Fibroblast of mammary gland (primary cell): Measurements from ENCODE around the gene TNFSF12.

Experiments
- DNase-seq: peaks from one replicate; pipeline ENCODE4 v3.0.0-alpha.2; 2010; ENCODE audit warnings: low read depth
- H3K4me3 ChIP-seq: 2 replicates; pipeline ENCODE4 v1.5.1; 2011; ENCODE audit warnings: low read depth, mild to moderate bottlenecking, low read length, moderate library complexity; ENCODE audit not compliant: control insufficient read depth
- CTCF ChIP-seq: conservative IDR thresholded peaks from 2 replicates; pipeline ENCODE4 v1.5.1; 2011; ENCODE audit warnings: low read depth, low read length, inconsistent platforms; ENCODE audit not compliant: control insufficient read depth, insufficient read depth

TNFSF12 gene

GRCh38 chr17:7574176-7574953, 25.5 kb downstream of the TNFSF12 start:
- peak; percentile 31 for DNase-seq
- TF ChIP-seq CTCF: no peak
- H3K4me3 ChIP-seq: peak overlapping the region; percentile 93

GRCh38 chr17:7575481-7575883, 26.6 kb downstream of the TNFSF12 start:
- DNase-seq: no peak
- H3K4me3 ChIP-seq: peak overlapping the region; percentile 93
- TF ChIP-seq CTCF: no peak

GRCh38 chr17:7575959-7576358, 27.1 kb downstream of the TNFSF12 start:
- TF ChIP-seq CTCF: no peak
- no peak for DNase-seq
- H3K4me3 ChIP-seq: no peak overlapping the region

- no peak overlapping the region for H3K4me3 ChIP-seq
- DNase-seq: no peak
- TF ChIP-seq CTCF: no peak
These were observed 27.6 kb downstream of the TNFSF12 start for GRCh38 chr17:7576432-7576937.

GRCh38 chr17:7577327-7578199, 28.7 kb downstream of the TNFSF12 start:
- no peak for TF ChIP-seq CTCF
- DNase-seq: no peak
- H3K4me3 ChIP-seq: no peak overlapping the region

GRCh38 chr17:7579001-7579833, 30.4 kb downstream of the TNFSF12 start, which contains the start of gene CD68:
Gene CD68 (plus strand): TSS chr17:7579638. CDS start chr17:7579678, 40 bp downstream.
- no peak for TF ChIP-seq CTCF
- DNase-seq: peak; percentile 98
- H3K4me3 ChIP-seq: peak within 1 kb of the TSS; percentile 25
